Stimulated activated CD4-positive, alpha-beta T cell treated with anti-CD3 and anti-CD28 coated beads, TNF-alpha, amount 100 ng/mL, for 1 hour (primary cell): ENCODE results near the gene GRID2.
"Not testable (repeated sequence)": the region's sequence is repeated elsewhere in the genome, so short reads cannot be mapped to it uniquely, and the experiment has no call there.

Experiments
- DNase-seq, 3 donors: peaks; one replicate each; pipeline ENCODE4 v3.0.0-alpha.2; 2020; ENCODE audit warnings: low read depth in 3 of 3, low spot score in 1 of 3

Gene GRID2

GRCh38 chr4:92305148-92305877, 1.5 kb downstream of the GRID2 start:
- no peak for DNase-seq

GRCh38 chr4:92305878-92306520, 2.2 kb downstream of the GRID2 start:
- no peak for DNase-seq

GRCh38 chr4:92307181-92307580, 3.4 kb downstream of the GRID2 start:
- no peak for DNase-seq

GRCh38 chr4:92307866-92308265, 4.1 kb downstream of the GRID2 start:
- DNase-seq: no peak

- DNase-seq: no peak
These were observed 13.3 kb downstream of the GRID2 start for GRCh38 chr4:92317047-92317446.

GRCh38 chr4:92328095-92328494, 24.3 kb downstream of the GRID2 start:
- no peak for DNase-seq

GRCh38 chr4:92333016-92333415, 29.2 kb downstream of the GRID2 start:
- no peak for DNase-seq

GRCh38 chr4:92334716-92335350, 31.1 kb downstream of the GRID2 start:
- DNase-seq: no peak

GRCh38 chr4:92339676-92340075, 35.9 kb downstream of the GRID2 start:
- no peak for DNase-seq

- no peak for DNase-seq
These were observed 40.5 kb downstream of the GRID2 start for GRCh38 chr4:92344216-92344615.

GRCh38 chr4:92346289-92346688, 42.5 kb downstream of the GRID2 start:
- DNase-seq: no peak

- no peak for DNase-seq
These were observed 54.2 kb downstream of the GRID2 start for GRCh38 chr4:92357966-92358365.

GRCh38 chr4:92359491-92359890, 55.7 kb downstream of the GRID2 start:
- no peak for DNase-seq

GRCh38 chr4:92362028-92362427, 58.3 kb downstream of the GRID2 start:
- DNase-seq: no peak

- DNase-seq: no peak
These were observed 64.9 kb downstream of the GRID2 start for GRCh38 chr4:92368653-92369052.

GRCh38 chr4:92381616-92382015, 77.8 kb downstream of the GRID2 start:
- DNase-seq: no peak

- no peak for DNase-seq
These were observed 78.4 kb downstream of the GRID2 start for GRCh38 chr4:92382128-92382527.

GRCh38 chr4:92387459-92388069, 83.8 kb downstream of the GRID2 start:
- DNase-seq: no peak

GRCh38 chr4:92399032-92399431, 95.3 kb downstream of the GRID2 start:
- no peak for DNase-seq

- not testable (repeated sequence) for DNase-seq
These were observed 99.8 kb downstream of the GRID2 start for GRCh38 chr4:92403525-92403924.

GRCh38 chr4:92406488-92406887, 102.7 kb downstream of the GRID2 start:
- no peak for DNase-seq

- no peak for DNase-seq
These were observed 118.2 kb downstream of the GRID2 start for GRCh38 chr4:92421920-92422319.
